Measurements from ENCODE around the gene GPR68.
"Not testable (repeated sequence)": the region's sequence is repeated elsewhere in the genome, so short reads cannot be mapped to it uniquely, and the experiment has no call there.

GPR68 gene

DNA sequence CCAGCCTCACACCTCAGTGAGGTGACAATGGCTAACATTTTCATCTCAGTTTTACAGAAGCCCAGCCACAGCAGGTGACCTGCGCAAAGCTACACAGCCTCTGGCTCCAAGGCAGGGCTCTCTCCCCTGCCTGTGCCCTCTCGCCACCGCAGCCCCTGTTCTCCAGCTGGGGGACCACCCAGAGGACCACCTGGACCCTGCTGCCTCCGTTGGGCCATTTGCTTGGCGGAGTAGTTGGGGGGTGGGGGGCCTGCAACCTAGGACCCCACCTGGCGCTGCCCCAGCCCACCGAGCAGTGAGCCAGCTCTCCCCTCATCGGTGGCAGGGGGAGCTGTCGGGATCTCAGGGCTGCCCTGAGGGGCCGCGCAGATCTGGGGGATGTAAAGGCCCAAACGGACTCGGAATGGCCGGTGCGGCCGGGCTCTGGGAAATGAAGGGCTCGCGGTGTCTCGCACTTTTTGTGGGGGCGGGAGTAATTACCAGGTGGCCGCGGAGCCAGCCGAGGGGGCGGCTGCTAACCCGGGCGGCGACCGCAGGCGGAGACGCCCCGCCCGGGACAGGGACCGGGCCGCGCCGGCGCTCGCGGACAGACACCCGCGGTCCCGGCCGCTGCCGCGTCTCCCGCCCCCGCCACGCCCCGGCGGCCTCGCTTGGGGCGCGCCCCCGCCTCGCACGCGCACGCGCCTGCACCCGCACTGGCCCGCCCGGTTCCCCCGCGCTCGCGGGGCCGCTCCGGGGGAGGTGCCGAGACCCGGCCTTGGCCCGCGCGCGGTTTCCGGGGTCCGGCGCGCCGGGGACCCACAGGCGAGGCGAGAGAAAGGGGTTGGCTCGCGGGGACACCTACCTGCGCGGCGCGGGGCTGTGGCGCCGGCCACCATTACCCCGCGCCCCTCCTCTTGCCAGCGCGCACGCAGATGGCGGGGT, 8.6 kb upstream of the GPR68 start:
- DNase-seq (ENCODE audit: low spot score), result no peak

DNA sequence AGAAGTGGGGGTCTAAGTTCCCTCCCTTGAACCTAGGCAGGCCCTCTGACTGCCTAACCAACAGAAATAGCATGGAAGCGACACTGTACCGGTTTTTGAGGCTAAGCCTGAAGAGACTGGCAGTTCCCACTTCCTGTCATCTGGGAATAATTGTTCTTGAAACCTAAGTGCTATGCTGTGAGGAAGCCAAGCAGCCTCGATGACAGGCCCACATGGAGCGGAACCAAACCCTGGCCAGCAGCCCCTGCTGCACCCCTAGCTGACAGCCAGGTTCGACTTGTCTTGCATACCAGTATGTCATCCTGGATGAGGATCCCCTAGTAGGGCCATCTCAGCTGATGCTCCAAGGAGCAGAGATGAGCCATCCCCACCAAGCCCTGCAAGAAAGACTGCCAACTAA, 6.4 kb upstream of the GPR68 start:
- no peak for DNase-seq (ENCODE audit: low spot score)

DNA sequence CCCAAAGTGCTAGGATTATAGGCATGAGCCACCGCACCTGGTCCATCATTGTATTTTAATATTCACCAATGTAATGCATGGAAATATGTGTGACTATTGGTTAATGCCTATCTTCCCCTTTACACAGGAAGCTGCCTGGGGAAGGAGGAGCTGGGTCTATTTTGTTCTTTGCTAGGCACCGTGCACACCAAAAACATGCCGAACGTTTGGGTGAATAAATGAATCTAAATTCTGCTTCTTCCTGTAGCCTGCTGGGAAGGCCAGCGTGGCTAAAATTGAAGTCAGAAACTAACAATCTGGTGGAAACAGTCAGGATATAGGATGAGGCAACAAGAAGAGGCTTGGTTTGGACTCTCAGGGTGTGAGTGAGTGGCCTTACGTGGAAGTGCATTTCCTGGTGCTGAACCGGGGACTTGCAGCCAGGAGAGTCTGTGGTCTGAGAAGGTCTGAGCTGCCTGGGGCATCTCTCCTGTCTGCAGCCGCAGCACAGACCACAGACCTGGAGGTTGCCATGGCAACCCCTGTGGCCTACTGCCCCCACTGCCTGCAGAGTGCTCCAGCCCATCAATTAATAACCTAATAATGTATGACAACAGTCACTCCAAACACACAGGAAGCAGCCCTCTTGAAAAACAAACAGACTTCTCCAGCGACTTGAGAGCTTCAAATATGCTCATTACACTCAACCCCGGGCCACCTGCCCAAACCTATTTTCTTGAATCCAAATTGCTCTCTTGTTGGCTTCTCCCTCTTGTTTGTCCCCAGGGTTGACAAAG, 5.5 kb upstream of the GPR68 start:
- peak; percentile 52 for DNase-seq (ENCODE audit: low spot score)

DNA sequence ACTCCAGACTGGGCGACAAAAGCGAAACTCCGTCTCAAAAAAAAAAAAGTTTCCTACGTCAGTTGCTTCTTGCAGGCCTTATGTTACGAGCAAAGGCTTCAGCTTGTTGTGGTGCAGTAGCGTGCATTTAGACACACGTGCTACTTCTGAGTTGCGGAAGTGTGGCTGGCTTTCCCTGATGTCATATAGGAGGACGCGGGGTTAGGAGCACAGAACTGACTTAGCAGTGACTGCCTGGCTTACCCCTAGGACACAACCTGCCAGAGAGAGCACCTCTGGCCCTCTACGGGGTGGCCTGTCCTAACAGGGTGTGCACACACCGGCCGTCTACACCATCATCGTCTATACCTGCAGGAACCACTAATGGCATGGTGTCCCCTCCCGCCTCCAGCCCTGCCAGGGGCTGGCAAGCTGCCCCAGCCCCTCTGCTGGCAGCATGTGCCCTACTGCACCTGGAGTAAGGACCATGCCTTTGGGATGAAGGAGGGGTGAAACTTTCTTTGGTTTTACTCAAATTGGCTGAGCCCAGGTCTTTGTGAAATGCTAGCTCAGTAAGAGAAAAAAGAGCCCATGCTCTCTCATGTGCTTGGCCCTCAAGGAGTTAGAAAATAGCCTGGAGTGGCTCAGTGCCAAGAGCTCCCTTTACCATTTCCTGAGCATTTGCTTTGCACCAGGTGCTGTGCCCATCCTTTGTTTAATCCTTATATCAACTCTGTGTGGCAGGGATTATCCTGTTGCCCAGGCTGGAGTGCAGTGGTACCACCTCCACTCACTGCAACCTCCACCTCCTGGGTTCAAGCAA, 1.7 kb upstream of the GPR68 start:
- DNase-seq (ENCODE audit: low spot score), result no peak

DNA sequence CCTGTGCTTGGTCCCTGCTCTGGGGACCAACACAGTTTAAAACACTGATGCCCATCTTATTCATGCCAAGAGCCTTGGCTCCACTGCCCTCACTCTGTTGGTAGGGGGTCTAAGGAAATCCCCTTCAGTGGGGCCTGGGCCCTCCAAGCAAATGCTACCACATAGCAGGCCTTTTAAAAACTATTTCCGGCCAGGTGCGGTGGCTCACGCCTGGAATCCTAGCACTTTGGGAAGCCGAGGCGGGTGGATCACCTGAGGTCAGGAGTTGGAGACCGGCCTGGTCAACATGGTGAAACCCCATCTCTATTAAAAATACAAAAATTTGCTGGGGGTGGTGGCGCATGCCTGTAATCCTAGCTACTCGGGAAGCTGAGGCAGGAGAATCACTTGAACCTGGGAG, 1.1 kb upstream of the GPR68 start:
- not testable (repeated sequence) for DNase-seq (ENCODE audit: low spot score)

DNA sequence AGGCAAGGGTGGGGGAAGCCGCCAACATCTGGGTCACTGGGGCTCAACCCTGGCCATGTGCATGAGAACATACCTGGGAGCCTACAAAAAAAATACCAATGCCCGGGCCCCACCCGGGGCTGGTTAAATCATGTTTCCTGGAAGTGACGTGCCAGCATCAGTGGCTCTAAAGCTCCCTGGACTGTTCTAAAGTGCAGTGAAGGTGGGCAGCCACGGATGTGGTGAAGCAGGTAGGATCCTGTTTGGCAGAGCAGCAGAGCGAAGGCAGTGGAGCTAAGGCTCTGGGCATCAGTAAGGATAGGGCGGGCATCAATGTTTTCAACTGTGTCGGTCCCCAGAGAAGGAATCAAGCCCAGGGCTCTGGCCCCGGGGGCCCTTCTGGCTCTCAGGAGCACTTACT, 525 bp upstream of the GPR68 start:
- DNase-seq (ENCODE audit: low spot score), result no peak

DNA sequence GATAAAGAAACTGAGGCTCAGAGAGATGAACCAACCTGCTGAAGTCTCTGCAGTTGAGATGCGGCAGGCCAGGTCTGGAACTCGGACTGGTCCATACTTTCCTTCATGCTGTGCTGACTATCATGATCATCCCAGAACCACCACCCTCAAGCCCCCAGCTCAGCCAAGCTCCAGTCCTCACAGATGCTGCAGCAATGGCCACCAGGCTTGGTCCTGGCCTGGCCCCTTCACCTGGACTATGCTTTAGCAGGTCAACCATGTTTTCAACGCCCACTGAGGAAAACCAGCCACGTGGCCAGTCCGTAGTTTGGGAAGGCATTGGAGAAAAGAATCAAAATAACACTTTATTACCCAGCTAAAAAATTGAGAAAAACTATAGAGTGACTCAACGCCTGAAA, 1.4 kb downstream of the GPR68 start:
- no peak for DNase-seq (ENCODE audit: low spot score)

DNA sequence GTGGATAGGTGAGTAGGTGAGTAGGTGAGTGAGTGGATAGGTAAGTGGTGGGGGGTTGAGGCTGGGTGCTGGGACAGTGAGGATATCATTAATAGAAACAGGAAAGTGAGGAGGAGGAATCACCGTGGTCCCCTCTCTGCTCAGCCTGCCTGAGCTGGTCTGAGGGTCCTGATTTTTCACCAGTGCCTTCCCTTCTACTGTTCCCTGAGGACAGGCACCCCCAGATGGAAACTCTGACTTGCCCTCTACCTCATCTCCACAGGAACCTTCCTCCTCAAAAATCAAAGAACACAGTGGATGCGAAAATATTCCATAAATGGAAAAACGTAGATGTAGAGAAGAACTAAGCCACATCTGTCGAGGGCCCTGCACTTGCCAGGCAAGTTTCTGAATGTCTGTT, 1.9 kb downstream of the GPR68 start:
- no peak for DNase-seq (ENCODE audit: low spot score)

DNA sequence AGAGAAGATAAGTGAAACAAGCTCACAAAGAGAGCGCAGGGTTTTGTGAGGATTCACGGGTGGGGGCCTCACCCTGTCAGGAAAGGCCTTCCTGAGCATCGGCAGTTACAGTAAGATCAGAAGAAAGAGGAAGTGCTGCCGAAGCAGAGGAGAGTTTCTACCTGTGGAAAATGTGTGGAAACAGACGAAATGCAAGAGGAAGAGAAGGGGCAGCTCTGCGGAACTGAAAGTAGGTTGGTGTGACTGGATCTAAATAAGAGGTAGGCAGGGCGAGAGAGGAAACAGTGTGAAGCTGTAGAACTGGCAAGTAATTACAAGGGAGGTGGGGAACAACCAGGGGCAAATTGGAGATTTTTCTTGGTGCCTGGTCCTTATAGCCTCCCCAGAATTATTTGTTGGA, 2.6 kb downstream of the GPR68 start:
- DNase-seq (ENCODE audit: low spot score), result no peak

DNA sequence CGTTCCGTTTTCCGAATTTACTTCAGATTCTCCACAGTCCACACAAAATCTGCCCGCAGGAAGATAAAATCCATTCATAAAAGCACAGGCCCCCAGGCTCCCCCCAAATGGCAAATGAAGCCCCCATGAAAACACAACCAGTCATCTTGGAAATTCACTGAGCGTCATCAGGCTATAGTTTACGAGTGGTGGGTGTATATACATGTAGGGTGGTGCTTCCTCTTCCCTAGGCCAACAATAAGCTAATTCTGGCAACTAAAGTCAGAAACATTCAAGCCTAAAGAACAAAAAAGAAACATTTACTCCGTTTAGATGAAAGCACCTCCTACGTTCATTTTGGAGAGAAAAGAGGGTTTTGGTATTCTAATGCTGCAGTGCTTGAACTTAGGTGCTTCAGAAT, 5.8 kb downstream of the GPR68 start:
- DNase-seq (ENCODE audit: low spot score), result no peak

DNA sequence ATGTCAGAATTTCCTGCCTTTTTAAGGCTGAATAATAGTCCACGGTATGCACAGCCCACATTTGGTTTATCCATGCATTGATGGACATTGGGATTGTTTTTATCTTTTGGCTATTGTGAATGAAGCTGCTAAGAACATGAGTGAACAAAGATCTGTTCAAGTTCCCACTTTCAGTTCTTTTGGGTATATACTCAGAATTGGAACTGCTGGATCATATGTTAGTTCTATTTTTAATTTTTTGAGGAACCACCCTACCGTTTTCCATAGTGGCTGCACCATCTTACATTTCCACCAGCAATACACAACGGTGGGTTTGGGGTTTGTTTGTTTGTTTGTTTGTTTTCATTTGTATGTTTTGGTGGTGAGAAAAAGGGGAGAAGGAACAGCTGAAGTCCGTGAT, 6.4 kb downstream of the GPR68 start:
- no peak for DNase-seq (ENCODE audit: low spot score)

DNA sequence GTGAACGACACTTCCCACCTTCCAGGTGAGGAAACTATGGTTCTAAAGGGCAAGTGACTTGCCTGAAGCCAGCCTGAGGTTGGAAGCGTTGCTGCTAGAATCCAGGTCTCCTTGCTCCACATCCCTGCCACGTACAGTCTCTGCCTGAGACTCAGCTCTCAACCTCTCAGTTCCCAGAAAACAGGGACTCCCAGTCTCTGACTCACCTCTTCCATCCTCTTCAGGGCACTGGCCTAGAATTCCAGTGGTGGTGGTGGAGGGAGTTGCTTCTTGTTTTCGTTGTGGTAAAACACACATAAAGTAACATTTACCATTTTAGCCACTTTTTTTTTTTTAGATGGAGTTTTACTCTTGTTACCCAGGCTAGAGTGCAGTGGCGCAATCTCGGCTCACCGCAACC, 7.3 kb downstream of the GPR68 start:
- DNase-seq (ENCODE audit: low spot score), result no peak

DNA sequence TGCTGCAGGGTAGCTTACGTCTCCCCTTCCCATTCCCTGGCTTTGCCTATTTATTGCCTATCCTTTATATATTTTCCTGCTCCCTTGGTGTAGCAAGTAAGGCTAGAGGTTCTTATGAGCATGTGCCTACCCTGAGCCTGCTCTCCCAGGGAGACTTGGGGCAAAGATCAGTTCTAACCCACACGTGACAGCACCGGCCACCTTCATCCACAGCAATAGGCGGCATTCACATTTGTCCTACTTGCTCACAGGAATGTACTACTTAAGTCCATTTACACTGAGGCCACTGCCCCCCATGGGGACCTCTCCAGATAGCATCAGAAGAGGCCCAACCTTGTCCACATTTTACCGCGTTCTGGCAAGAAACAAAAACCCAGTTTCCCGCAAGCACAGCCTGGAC, 8.7 kb downstream of the GPR68 start:
- no peak for DNase-seq (ENCODE audit: low spot score)

DNA sequence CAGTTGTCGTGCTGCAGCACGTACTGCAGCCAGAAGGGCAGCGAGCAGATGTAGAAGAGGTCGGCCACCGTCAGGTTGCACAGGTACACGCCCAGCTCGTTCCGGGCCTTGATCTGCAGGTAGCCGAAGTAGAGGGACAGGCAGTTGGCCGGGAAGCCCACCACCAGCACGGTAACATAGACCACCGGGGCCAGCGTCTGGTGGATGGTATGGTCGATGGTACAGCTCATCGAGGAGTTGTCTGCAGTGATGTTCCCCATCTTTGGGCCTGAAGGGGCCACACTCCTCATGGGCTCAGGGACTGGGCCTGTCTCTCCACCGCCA, 9.8 kb downstream of the GPR68 start:
- DNase-seq (ENCODE audit: low spot score), result no peak

DNA sequence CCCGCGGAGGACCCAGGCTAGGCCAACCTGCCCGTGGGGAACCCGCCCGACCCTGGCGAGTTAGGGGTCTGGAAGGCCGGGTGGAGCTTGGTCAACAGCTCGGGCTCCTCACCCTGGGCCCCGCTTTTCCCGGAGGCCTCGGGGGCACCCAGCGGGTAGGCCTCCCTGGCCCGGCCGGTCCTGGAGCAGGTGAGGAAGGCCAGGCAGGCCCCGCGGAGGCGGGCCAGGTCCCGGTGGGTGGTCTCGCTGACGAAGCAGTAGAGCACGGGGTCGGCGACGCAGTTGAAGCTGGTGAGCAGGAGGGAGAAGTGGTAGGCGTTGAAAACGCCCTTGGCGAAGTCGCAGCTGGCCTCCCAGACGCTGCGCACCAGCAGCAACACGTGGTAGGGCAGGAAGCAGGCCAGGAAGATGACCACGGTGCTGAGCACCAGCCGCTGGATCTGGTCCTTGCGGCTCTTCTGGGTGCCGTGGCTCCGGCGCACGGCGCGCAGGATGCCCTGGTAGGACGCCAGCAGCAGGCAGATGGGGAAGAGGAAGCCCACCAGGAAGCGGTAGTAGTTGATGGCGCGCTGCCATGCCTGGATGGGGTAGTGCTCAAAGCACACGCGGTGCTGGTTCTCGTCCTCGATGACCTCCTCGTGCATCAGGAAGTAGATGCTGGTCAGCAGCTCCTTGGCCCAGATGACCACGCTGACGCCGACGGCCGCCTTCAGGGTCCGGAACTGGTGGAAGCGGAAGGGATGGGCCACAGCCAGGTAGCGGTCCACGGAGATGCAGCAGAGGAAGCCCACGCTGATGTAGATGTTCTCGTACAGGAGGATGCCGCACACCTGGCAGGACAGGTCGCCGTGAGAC, 10.3 kb downstream of the GPR68 start:
- no peak for DNase-seq (ENCODE audit: low spot score)

DNA sequence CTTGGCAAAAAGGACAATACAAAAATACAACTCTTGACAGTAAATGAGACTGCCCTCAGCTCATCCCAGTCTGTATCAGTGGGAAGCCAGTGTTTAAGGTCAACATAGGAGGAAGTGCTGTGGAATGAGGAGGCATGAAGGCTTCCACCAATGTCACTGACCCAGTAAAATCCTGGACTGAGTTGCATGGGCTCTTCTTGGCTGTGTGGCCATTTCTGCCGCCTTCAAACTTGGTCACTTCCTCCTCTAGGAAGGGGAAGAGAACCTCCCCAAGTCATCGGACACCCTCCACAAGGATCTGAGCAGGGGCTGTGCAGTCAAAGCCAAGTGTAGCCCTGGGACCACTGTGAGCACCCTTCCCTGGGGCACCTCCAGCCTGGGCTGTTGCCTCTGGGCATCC, 11.9 kb downstream of the GPR68 start:
- DNase-seq (ENCODE audit: low spot score), result no peak

DNA sequence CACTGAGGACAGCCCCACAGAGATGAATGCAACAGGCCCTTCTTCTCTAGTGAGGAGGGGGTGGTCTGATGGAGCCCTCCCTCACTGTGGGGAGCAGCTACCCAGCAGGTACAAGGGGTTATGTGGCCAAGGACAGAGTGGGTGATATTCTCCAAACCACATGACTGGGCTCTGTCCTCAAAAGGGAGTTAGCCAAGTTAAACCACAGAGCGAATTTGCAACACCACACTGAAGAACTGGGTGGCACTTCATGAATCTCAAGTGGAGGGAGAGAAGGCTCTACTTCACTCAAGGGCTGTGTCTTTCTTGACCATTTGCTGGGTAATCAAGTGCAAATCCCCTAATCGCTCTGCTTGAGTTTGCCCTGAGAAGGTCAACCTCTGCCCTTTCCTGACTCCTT, 12.5 kb downstream of the GPR68 start:
- DNase-seq (ENCODE audit: low spot score), result no peak

DNA sequence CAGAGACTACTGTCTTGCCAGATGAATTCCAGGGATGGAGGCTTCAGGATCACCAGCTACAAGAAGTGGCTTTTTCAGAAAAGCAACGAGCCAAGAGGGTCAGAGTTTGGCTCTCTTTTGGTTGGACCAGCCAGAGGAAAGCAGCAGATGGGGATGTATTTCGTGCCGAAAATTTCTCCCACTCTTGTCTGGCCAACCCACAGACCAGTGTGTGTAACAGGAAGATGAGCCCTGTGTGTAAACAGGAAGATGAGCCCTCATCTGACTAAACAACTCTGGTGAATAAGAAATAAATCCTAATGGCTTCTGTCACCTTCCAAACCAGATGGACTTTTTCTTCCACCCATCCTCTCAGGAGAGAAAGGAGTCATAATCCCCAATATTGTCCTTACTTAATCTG, 13.1 kb downstream of the GPR68 start:
- no peak for DNase-seq (ENCODE audit: low spot score)

DNA sequence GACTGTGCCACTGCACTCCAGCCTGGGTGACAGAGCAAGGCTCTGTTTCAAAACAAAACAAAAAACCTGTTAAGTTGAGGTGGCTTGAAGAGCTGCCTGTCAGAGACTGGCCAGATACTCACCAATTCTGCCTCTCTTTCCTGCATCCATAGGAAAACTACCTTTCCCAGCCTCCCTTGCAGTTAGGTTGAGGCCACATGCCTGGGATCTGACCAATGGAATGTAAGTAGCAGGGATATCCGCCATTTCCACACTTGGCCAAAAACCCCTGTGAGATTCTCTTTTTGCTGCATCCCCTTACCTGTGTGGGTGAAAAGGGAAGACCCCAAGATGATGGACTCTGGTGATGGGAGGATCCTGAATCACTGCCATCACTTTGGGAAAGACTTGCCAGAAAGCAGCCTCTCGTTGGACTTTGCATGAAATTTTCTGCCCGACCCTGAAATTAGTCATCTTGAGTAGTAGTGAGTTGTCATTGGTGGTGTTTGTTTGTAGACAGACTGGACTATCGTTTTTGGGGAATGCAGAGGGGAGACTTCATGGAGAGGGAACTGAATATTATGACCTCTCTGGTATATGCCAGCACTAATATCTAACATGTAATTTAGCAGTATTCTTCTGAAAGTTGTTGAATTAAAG, 14.0 kb downstream of the GPR68 start:
- no peak for DNase-seq (ENCODE audit: low spot score)

DNA sequence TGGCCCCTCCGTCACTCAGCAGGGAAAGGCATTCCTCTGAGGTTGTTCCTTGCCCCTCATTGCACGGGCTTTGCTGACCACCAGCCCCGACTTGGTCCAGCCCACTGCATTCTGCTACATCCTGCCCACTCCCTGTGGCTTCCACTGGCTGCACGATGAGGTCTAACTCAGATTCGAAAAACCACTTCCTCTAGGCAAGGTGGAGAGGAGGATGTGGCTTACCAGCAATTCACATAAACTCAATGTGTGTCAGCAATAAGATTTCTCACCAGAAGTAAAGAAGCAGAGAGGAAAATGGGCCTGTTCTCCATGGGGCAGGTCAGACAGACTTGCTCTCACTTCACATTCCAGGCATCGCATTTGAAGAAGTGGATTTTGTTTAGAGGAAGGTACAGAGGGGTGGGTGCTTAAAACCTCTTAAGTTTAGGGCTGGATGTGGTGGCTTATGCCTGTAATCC, 14.7 kb downstream of the GPR68 start:
- peak; percentile 58 for DNase-seq (ENCODE audit: low spot score)

DNA sequence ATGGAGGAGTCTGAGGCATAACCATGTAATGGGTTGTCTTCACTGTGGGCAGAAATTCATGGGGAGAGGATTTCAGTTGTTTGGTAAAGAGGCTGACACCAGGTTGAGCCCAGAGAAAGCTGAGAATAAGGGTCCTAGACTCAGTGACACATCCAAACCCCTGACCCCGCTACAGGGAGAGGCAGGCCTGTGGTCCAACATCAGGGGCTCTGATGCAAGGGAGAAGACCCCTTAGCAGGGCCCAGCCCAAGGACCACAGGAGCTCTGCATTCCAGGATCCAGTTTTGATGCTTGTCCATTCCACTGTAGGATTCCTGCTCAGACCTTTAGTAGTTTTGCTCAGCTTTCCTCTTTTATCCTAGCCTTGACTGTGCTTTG, 15.5 kb downstream of the GPR68 start:
- DNase-seq (ENCODE audit: low spot score), result no peak
